Ramos (cell line): ENCODE data around the gene WNT10A.

ENCODE experiments used
- in situ Hi-C: fragments of 300-500 bp; cut with MboI; formaldehyde crosslinking; loops from one replicate; pipeline ENCODE4 v1.14.3; 2022; ENCODE audit warnings: low sequenced_read_pairs; ENCODE audit not compliant: unreplicated experiment

Gene WNT10A

DNA sequence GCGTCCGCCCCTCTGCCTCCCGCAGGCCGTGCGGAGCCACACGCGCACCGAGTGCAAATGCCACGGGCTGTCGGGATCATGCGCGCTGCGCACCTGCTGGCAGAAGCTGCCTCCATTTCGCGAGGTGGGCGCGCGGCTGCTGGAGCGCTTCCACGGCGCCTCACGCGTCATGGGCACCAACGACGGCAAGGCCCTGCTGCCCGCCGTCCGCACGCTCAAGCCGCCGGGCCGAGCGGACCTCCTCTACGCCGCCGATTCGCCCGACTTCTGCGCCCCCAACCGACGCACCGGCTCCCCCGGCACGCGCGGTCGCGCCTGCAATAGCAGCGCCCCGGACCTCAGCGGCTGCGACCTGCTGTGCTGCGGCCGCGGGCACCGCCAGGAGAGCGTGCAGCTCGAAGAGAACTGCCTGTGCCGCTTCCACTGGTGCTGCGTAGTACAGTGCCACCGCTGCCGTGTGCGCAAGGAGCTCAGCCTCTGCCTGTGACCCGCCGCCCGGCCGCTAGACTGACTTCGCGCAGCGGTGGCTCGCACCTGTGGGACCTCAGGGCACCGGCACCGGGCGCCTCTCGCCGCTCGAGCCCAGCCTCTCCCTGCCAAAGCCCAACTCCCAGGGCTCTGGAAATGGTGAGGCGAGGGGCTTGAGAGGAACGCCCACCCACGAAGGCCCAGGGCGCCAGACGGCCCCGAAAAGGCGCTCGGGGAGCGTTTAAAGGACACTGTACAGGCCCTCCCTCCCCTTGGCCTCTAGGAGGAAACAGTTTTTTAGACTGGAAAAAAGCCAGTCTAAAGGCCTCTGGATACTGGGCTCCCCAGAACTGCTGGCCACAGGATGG is 7.1 kb upstream of the WNT10A start:
- in situ Hi-C loops = no loop called here

DNA sequence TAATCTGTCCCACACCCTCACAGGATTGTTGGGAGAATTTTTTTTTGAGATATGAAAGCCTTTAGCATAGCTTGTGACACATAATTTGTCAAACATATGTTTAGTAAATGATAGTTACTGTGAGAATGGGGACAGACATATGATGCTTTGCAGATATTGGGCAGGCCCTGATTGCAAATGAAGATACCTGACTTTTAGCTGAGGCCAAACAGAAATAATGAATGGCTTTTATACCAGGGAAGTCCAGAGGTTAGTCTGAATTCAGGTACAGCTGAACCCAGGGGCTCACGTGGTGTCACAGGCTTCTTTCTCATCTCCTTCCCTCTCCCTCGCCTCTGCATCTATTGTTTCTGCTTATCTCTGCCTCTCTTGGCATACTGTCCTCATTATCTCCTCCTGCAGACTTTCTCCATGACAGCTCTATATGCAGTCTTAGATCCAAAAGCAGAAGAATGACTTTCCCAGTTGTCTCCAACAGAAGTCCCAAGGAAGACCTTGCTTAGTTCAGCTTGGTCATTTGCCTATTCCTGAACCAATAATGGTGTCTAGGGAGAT is 4.9 kb upstream of the WNT10A start:
- in situ Hi-C loops = no loop called here

DNA sequence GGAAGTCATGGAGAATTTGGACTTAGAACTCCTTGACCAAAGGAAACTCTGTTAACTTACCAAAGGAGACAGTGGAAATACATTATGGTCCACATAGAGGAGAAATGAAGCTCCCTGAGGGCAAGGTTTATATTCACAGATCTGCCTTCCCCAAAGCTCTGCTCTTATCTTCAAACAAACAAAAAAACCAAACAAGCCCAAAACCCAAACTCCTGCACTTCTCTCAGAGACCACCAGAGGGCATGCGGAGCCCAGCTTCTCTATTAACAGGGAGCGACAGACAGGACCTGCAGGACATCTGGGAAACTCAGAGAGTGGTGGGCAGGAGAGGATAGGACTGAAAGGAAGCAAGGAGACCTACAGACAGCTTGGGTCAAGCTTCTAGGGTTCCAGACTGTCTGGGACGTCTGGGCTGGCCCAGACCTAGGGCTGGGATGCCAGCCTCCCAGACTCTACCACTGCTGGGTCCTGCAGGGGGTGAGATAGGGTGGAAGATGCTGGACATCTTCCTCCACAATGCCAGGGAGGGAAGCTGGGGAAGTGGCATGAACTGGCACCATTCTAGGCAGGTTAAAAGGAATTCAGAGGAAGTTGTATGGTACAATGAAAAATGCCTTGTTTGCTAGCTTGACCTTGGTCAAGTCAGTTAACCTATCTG is 4.0 kb upstream of the WNT10A start:
- in situ Hi-C loops = no loop called here

DNA sequence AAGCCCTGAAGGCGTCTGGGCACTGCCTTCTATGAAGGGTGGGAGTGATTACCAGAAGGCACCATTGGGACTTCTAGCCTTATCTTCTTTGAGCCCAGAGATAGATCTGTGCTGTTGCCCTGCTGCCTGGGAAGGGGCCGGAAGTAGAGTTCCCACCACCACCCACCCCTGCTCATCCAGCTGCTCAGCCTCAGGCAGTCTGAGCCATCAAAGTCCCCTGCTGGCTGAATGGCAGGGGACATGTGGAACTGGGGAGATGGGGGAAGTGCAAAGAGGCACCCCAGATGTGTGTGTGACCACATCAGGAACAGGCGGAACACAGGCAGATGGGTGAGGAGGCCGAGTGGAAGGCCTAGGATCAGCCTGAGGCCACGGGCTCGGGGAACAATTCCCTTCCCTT is 3.3 kb upstream of the WNT10A start:
- in situ Hi-C loops = no loop called here

DNA sequence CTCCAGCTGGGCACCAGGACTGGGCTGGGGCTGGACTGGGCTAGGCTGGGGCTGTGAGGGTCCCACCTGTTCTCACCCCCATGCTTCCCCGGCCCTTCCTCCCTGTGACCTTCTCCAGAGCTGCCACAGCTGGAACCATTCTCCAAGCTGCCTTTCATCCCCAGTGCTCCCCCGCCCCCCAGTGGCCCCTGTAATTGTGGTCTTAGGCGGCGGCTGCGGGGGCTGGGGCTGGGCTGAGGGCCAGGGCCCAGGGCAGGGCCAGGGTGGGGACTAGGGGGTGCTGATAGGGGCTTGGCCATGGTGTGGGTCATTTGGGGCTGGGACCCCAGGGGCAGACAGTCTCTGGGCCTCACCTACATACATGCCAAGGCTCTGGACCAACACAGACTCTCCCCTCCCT is 2.8 kb upstream of the WNT10A start:
- in situ Hi-C loops = no loop called here

DNA sequence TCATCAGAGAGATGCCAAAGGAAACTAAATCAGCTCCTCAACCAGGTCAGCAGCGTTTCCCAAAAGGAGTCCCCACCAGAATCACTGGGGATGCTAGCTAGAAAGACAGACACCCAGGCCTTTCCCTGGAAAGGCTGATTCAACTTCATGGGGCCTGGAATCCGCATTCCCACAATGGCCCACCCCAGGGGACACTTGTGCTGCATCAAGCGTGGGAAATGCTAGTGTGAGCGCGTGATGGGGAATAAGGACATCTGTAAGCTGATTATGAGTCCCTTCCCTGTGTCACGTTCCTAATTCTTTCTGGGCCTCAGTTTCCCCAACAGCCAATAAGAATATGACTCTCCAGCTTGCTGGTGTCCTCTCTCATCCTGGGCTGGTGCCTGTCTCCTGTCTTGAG is 2.2 kb upstream of the WNT10A start:
- in situ Hi-C loops = no loop called here

DNA sequence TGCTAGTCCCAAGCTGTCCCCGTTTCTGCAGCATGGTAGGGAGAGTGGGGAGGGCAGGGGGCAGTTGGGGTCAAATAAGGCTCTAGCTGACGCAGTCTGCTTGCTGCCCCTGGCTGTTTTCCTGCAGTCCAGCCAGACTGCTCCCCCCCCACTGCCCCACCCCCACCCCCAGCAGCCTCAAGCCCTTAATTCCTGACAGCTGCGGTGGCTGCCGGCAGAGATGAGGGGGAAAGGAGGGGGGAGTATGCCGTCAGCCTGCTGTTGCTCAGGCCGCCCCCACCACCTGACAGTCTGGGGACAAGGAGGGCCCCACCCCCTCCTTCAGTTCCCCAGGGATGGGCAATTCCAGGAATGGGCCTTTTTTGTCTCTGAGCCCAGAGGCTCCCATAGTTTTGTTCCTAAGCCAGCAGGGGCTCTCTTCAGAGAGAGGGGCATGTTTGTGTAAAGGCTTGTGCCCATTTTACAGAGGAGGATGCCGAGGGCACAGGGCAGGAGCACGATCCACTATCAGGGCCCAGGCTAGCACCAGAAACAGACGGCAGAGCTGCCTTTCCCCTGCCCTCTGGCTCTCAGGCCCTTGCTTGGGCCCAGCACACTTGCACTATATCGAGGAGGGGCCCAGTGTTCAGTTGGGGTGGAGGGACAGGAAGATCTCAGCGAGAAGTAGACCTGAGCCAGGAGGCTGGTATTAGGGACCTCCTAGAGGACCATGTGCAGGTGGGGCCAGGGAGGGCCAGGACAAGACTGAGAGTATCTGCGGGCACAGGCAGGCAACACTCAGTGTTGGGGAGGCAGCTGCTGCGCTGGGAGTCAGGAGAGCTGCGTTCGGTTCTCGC is 1.5 kb upstream of the WNT10A start:
- in situ Hi-C loops = no loop called here

DNA sequence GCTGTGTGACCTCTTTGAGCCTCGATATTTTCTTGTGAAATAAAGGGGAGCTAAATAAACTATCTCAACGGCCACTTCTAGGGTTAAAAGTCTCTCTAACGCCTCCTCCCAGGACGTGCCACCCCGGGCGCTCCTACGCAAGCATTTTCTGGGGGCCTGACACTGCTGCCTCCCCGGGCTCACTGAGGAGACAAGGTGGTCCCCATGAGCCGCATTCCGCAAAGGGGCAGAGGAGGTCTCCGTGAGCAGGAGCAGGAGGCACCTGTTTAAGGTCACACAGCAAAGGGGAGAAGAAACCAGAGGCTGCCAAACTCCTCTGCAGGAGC is 913 bp upstream of the WNT10A start:
- in situ Hi-C loops = no loop called here

DNA sequence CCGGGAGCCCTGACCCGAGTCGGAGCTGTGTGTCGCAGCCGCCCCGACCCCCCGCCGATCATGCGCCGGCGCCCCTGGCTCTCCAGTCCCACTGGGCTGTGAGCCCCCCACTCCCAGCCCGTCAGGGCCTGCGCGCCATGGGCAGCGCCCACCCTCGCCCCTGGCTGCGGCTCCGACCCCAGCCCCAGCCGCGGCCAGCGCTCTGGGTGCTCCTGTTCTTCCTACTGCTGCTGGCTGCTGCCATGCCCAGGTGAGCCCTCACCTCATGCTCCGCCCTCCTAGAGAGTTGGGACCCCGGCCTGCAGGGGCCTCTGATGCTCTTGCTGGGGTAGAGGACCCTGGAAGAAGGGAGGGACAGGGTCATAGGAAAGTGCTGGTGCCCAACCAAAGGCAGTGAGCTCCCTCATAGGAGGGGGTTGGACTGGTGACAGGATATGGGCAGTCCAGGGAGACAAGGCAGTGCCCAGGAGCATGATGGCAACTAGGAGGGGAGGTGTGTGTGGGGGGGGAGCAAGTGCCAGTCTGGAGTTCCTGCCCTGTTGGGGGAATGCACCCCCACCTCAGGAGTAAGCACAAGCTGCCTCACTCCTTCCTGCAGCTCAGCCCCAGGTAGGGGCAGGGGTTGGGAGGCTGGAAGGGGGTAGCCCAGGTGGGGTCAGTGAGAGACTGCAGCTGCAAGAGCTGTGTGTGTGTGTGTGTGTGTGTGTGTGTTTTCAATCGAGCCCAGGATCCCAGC is 375 bp downstream of the WNT10A start:
- in situ Hi-C loops = no loop called here

DNA sequence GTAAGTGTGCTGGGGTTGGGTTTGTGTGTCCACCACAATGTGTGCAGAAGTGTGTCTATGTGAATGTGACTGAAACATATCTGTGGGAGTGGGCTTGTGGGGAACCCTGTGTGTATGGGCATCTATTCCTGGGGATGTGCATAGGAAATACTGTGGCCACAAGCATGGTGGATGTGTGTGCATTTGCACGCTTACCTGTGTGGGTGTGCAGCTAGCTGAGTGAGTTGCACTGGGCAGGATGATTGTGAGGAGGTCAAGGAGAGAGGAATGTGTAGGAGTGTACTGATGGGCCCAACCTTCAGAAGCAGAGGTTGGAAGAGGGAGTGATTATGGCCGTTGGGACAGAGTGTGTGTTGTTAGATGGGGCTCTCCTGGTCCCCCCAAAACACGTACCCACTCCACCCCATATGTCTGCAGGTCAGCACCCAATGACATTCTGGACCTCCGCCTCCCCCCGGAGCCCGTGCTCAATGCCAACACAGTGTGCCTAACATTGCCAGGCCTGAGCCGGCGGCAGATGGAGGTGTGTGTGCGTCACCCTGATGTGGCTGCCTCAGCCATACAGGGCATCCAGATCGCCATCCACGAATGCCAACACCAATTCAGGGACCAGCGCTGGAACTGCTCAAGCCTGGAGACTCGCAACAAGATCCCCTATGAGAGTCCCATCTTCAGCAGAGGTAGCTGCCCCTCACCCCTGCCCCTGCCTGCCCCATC is 1.2 kb downstream of the WNT10A start:
- in situ Hi-C loops = no loop called here

DNA sequence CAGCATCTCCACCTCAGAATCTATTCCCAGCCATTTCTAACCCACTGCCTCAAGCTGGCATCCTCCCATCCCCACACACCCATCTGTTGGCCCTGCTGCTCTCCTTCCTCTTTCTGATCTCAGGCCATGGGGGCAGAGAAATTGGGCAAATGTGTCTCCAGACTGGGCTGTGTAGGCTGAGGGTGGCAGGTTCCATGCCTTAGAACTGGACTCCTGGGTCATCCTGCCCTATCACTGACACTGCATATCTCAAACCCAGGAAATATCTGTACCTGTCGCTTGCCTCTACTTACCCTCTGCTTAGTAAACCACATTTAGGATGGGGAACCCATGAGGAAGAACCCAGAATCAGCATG is 1.8 kb downstream of the WNT10A start:
- in situ Hi-C loops = no loop called here

DNA sequence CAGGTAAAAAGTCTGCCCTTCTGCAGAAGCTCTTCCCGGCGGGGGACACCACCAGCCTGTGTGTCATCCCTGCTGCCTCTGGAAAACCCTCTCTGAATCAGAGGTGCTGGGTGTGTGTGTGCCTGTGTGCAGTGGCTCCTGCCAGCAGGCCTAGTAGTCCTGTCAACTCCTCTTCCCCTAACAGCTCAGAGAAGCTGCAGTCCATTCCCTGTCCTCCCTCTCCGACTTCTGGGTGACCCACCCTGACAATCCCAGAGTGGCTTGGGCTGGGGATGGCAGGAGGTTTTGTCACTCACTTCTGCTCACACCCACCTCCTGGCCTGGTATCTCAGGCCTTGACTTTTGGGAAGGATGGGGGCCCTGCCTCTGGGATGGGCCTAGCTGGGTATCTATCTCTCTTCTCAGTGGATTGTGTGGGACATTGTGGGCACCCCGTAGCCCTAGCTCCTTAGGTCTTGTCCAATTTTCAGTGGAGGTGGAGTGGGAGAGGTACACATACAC is 2.3 kb downstream of the WNT10A start:
- in situ Hi-C loops = no loop called here

DNA sequence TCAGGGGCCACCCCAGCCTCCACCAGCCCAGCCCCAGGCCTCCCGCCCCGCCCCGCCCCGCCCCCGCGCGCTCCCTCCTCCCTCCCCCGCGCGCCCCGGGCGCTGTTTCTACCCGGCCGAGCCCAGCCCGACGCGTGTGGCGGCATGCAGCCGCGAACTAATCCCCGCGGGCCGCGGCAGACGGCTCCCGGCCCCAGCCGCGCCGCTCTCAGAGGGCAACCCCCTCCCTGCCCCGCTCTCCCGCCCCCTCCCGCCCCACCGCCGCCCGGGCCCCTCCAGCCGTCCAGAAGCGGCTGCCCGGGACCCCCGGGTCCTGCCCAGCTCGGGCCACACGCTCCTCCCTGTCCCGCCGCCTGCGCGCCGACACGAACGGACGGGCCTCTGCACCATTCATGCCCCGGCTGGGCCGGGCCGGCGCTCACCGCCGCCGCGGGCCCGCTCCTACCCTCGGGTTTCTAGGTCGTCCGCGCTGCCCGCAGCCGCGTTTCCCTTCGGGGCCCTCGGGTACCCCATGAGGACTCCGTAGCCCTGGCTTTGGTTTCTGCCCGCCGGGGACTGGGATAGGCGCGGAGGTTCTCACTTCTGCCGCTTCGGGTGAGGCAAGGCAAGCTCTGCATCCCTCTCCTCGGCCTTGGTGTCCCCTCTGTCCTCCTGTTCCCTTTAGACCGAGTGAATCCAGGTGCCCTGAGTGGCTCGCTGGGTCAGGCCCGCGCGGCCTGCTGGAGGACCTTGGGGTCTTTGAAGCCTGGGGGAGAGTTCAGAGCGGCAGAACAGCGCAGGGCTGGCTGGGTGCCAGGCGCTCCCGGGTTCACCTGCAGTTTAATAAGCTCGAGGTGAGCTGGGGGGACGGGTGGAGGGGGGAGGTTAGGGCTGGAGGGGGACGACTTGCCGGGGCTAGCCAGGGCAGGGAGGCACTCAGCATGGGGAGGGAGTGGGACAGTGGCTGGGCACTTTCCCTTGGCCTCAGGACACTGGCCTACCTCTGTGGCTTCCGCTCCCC is 3.1 kb downstream of the WNT10A start:
- in situ Hi-C loops = no loop called here

DNA sequence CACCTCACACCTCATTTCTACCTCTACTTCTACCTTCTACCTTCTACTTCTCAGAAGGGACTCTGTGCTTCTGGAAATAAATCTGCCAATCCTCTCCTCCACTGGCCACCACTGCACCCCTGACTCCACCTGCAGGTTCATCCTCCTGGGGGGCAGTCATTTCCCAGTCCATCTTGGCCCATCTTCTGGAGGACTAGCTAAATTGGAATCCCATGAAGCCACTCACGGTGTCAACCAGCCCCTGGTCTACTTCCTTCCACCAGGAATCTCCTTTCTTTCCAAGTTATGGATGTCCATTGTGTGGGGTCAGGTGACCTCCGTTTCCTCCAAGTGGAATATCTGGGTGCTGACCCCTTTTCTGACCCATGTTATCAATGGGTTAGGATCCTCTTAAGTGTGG is 3.9 kb downstream of the WNT10A start:
- in situ Hi-C loops = no loop called here

DNA sequence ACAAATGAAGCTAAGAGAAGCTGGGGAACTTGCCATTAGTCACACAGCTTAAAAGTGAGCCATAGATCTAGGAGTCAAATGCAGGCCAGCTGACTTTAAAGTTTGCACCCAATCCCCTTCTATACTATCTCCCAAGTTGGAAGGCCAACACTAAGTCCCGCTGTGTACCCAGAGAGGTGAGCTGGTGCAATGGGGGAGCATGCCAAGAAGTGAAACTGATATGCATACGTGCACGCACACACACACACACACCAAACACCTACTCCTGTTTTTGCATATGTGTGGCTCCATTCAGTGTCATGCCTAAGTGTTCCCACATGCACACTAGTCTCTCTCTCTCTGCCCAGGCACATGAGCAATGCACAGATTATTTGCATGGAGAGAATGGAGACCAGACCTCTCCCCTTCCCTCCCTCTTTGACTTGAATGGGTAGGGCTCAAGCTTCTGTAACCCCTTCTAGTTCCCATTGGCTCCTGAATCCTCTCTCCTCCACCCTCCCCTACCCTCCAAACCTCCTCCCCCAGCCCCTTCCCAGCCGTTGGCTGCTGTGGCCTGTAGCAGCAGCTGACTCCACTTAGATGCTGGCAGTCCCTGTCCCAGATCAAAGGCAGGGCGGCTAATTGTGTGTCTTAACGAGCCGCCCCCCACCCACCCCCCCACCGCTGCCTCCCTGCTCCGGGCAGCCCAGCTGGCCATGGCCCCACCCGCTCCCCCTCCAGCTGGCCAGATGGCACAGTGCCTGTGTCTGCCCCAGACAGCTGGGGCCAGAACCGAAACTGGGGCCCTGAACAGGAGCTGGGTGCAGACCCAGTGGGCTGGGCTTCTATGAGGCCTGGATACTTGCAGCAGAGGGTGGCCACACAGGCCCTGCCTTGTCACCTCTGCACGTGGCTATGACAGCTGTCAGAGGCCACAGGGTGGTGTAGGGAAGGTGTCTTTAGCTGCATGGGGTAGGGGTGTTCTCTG is 5.6 kb downstream of the WNT10A start:
- in situ Hi-C loops = no loop called here

DNA sequence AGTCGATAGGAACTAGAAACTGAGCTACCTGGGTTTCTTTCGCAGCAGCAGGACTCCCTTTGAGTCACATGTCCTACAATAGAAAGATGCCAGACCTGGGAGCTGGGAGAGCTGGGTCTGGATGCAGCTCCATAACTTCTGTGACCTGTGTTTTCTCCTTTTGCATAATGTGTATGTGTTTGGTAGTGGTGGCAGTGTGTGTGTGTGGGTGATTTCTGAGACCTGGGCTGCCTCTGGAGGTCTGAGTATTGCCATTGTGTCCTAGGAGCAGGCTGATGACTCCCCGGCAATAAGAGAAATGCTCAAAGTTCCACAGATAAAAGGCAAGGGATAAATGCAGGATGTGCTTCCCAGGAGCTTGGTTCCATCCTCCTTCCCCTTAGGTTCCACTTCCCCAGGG is 6.4 kb downstream of the WNT10A start:
- in situ Hi-C loops = no loop called here

DNA sequence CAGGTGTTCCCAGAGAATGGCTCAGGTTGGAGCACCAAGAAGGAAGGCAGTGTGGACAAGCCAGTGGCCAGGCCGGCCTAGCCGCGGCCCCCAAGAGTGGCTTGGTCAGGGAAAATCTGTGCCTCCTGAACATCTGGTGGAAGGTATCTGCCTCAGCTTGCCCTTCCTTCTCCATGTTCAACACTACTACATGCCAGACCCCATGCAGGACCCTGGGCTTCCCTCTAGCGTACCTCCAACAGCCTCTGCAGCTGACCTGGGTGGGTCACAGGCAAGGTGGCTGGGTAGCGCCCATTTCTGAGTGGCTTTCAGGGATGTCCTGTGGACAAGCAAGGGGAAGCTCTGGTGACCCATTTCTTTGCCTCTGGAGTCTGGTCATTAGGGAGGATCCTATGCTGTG is 7.7 kb downstream of the WNT10A start:
- in situ Hi-C loops = no loop called here
